GM21381 (cell line): ENCODE data around the gene TMEM229B.

Experiments used
- ATAC-seq: cut with Tn5 transposase; IDR thresholded peaks from one replicate; pipeline ENCODE4 v1.9.1; 2021; ENCODE audit warnings: mild to moderate bottlenecking, moderate library complexity; ENCODE audit not compliant: unreplicated experiment

Gene TMEM229B

DNA sequence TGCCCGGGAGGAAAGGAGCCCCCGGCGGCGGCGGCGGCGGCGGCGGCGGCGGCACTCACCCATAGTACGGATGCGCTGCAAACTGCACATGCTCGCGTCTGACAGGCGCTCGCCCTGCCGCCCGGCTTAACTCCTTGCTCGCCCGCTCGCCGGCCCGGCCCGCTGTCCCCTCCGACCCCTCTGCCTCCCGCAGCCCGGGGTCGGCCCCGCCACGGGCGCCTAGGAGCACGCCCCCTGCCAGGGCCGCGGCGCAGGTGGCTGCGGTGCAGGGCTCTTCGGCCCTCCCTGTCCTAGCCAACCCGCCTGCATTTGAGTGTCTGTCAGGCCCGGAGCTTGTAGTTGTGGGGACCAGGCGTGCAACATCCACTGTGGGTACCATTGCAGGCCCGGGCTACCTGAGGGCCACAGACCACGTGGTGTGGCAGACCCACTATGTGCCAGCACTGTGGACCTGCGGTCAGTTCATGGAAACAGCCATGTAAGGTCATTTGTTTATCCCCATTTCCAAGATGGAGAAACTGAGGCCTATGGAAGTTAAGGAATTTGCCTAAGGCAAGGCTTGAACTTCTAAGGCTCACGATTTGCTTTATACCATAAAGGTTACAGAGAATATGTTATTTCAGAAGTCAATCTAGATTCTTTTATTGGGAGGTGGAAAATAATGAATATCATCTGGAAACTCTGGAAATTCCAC, 27.0 kb upstream of the TMEM229B start:
- peak; percentile 45 for ATAC-seq

DNA sequence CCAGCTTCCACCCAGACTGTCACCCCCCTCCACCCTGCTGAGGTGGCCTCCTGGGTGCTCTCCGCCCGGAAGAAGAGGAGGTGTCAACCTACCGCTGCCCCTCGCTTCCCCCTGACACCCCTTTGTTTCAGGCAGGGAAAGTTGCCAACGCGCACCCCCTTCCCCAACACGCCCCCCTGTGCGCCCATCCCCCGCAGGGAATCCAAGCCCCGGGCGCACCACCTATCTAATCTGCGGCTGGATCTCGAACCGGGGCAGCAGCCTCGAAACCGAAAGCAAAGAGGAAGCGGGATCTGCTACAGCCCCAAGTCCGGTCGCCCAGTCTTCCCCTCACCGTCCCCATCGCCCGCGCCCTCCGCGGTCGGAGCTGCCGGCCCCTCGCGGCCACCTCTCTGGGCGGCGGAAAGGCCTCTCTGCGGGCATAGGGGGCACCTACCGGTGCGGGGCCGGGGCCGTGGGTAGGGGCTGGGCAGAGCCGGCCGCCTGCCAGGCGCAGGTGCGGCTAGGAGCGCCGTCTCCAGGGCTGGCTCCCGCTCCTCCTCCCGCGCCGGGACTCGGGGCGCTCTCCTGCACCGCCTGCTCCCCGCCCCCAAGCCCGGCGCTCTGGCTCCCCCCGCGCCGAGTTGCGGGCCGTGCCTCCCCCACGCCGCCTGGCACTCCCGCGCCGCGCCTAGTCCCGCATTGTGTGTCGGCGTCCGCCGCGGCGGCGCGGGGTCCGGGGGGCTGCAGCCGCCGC, 26.3 kb upstream of the TMEM229B start:
- peak; percentile 40 for ATAC-seq

DNA sequence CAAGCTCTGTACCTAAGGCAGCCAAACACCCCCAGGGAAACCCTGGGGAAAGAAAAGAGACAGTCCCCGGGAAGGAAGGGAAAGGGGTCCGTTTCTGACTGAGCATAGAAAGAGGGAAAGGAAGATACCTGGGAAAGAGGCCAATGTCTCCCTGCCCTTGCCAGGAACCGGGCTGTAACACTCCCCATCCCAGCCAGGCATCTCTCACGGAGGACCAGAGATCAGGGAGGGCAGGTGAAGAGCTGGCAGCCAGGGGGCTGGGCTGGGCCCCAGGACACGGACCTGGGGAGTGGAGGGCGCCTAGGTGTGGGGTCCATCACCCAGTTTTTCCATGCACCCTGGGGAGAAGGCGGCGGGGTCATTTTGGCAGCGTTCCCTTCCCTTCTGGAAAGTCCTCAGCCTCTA, 25.7 kb upstream of the TMEM229B start:
- no peak for ATAC-seq

- ATAC-seq: no peak
Measured at GRCh38 chr14:67513631-67514108, 25.1 kb upstream of the TMEM229B start.

GRCh38 chr14:67512463-67513310, 24.2 kb upstream of the TMEM229B start:
- no peak for ATAC-seq

GRCh38 chr14:67510836-67511235, 22.3 kb upstream of the TMEM229B start:
- no peak for ATAC-seq

DNA sequence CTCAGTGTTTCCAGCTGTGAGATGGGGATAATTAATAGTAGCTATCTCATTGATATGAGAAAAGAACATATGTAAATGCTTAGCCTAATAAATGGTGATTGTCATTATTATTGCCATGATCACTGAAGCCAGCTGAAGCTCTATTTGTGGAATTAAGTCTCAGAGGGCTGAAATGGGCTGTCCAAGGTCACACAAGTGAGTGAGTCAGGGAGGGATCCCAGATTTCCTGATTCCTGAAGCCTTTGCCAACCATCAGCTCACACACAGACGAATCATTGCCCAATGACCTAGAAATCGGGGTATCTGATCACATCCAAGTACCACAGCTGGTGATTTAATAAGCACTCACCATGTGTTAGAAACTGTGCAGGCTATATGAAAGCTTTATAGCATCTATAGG, 21.6 kb upstream of the TMEM229B start:
- ATAC-seq: no peak

- no peak for ATAC-seq
Measured at GRCh38 chr14:67508956-67509355, 20.4 kb upstream of the TMEM229B start.

DNA sequence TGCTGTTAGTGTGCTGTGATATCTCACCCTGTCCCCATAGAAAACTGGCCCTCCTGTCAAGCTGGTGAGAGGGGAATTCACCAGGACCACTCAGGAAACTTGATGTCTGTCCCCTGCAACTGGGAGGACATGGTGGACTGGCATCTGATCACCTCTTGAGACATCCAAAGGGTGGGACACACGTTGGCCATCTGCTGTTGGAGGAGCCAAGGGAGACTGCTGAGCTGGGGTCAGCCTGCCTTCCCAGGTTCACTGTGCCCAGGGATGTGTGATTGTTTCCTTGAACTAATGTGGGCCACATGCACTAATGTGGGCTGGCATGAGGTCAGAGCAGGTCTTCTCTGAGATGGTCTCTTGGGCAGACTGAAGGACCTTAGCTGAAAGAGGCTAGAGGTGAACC, 16.7 kb upstream of the TMEM229B start:
- no peak for ATAC-seq

DNA sequence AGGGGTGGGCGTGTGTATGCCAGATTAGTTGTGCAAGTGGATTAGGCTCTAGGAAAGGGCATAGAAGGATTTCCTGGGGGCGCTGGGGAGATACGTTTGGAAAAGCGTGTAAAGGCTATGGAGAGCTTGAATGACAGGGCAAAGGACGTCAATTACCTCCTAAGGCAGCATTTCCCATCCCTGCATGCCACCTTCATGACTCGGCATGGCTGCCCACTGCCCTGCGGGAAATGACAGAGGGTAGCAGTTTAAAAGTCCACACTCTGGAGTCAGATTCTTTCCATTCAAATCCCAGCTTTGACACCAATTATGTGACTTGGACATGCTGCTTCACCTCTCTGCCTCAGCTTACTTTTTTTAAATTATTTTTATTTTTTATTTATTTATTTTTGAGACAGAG, 14.8 kb upstream of the TMEM229B start:
- ATAC-seq: no peak

DNA sequence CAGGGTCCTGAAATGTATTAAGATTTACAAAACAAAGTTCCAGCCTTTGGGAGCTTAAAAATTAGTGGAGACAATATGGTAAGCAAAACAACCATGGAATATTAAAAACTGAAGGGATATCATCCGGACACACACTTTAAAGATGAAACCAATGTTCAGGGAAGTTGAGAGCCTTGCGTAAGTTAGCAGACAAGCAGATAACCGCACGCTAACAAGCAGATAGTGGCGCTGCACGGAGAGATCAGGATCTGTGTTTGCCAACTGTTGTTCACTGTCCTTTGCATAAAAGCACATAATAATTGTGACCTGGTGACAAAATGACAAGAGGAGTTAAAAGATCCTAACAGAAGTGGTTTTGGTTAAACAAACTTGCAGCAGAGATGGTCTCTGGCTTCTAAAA, 14.3 kb upstream of the TMEM229B start:
- no peak for ATAC-seq

DNA sequence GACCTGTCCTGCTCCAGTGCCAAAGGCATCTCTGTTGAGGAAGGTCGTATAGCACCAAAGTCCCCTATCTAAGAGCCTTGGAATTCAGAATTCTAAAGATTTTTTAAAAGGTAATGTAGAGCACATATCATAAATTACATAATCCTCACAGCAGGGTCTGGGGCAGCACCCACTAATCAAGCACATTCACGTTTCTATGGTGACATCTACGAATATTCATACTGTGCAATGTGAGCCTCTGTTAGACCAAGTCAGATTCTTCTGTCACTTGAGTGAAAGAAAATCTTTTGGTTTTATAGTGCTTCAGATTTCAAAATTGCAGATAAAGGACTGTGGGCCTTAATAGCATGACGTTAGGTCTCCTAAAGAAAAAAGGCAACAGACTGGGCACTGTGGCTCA, 13.1 kb upstream of the TMEM229B start:
- ATAC-seq: no peak

DNA sequence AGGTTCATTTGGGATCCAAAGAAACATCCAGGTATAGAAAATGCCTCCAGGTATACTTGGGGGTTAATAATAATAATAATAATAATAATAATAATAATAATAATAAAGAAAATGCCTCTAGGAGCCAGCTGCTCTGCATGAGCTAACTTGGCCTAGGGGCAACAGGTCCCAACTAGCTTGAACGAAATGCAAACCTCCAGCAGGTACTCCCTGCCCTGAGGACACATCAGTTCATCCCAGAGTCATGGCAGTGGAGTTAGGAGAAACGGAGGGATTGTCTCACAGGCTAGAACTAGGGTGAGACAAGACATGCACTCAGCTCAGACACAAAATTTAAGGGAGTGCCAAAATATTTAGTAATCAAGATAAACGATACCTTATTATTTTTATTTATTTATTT, 12.5 kb upstream of the TMEM229B start:
- ATAC-seq: no peak

DNA sequence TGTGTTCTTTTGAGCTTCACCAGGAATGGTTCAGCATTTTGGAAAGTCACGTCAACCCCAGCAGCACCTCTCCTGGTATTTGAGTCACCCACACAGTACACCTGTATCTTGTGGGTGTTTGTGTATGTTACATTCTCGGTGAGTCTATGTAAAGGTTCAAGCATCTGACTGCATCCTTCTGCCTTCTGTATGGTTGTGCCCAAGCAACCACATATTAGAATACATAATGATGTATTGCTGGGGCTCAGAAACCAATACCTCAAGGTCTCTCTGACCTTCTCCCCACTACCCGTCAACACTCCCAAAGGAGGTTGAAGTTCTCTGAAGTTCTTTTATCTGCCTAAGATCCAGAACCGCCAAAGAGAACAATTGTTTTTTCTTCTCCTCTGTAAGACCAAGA, 9.2 kb upstream of the TMEM229B start:
- ATAC-seq: no peak

DNA sequence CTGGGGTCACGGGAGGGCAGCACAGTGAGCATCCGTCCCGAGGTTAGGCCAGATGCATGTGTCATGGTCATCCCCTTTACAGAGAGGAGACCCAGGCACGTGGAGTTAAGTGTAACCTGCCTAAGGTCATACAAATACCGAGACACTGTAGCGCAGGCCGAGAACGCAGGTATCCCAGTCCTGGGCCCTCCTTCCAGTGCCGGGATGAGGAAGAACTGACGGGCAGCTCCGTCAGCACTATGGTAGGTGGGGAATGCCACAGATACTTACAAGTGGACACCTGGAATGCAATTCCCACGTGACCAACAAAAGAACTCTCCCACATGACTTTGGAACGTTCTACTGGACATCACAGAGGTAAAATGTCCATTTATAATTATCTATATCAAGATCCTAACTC, 8.7 kb upstream of the TMEM229B start:
- no peak for ATAC-seq

DNA sequence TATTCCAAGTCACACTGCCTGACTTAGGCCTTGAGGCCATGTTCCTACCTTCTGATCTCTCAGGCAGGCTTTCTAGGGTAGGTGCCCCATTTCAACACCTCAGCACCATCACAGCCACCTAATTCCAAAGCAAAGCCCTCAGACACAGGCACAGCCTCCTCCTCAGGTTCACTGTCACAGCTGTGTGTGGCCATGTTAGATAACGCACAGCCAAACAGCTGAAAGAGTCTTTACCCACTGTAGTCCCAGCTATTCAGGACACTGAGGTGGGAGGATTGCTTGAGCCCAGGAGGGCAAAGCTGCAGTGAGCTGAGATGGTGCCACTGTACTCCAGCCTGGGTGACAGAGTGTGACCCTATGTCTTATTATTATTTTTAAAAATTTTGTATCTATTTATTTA, 7.3 kb upstream of the TMEM229B start:
- no peak for ATAC-seq

- ATAC-seq: no peak
Measured at GRCh38 chr14:67493092-67493717, 4.7 kb upstream of the TMEM229B start.

GRCh38 chr14:67492538-67492937, 4.0 kb upstream of the TMEM229B start:
- no peak for ATAC-seq

GRCh38 chr14:67491741-67492507, 3.4 kb upstream of the TMEM229B start:
- no peak for ATAC-seq

DNA sequence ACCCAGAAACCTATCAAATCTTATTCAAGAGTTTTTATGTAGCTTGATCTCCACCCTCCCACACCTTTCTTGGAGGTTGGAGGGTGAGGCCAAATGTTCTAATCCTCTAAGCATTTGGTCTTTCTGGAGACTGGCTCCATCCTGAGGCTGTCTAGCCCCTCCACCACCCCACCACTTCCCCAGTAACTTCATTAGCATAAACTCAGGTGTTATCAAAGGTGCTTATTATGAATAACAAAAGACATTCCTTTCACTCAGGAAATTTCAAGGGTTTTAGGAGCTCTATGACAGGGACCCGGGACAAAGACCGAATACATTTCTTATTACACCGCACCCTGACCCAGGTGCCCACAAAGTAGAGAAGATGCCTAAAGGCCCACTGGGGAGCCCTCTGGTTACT, 2.8 kb upstream of the TMEM229B start:
- no peak for ATAC-seq
